ENCODE results near the gene SECISBP2. TPM values are rescaled to one million over a fixed set of nuclear protein-coding genes. Genes with fewer than 3 reads are reported as not detected.

SECISBP2 gene
- total and polyA plus RNA-seq, 2 experiments from 2014 or later, result 77.7 to 86.8 TPM

DNA sequence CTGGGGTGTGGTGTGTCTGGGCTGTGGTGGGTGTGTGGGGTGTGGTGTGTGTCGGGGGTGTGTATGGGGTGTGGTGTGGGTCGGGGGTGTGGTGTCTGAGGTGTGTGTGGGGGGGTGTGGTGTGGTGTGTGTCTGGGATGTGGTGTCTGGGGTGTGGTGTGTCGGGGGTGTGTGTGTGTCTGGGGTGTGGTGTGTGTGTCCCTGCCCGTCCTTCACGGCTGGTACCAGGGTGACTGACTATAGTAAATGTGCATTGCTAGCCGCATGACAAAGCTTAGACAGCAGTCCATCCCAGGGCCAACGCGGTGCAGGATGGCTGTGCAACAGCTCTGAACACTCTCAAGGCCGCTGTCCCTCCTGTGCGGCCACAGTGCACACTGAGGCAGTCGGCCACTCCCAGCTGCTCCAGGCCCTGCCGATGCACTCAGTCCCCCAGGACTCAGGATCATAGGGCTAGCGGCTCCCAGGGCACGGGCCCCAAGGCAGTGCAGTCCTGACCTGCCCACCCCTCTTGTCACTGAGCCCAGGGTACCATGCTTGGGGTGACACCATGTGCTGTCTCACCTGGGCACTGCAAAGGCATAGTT lies 54.0 kb downstream of the SECISBP2 start (continued):
- TF ChIP-seq, protein P1, sequence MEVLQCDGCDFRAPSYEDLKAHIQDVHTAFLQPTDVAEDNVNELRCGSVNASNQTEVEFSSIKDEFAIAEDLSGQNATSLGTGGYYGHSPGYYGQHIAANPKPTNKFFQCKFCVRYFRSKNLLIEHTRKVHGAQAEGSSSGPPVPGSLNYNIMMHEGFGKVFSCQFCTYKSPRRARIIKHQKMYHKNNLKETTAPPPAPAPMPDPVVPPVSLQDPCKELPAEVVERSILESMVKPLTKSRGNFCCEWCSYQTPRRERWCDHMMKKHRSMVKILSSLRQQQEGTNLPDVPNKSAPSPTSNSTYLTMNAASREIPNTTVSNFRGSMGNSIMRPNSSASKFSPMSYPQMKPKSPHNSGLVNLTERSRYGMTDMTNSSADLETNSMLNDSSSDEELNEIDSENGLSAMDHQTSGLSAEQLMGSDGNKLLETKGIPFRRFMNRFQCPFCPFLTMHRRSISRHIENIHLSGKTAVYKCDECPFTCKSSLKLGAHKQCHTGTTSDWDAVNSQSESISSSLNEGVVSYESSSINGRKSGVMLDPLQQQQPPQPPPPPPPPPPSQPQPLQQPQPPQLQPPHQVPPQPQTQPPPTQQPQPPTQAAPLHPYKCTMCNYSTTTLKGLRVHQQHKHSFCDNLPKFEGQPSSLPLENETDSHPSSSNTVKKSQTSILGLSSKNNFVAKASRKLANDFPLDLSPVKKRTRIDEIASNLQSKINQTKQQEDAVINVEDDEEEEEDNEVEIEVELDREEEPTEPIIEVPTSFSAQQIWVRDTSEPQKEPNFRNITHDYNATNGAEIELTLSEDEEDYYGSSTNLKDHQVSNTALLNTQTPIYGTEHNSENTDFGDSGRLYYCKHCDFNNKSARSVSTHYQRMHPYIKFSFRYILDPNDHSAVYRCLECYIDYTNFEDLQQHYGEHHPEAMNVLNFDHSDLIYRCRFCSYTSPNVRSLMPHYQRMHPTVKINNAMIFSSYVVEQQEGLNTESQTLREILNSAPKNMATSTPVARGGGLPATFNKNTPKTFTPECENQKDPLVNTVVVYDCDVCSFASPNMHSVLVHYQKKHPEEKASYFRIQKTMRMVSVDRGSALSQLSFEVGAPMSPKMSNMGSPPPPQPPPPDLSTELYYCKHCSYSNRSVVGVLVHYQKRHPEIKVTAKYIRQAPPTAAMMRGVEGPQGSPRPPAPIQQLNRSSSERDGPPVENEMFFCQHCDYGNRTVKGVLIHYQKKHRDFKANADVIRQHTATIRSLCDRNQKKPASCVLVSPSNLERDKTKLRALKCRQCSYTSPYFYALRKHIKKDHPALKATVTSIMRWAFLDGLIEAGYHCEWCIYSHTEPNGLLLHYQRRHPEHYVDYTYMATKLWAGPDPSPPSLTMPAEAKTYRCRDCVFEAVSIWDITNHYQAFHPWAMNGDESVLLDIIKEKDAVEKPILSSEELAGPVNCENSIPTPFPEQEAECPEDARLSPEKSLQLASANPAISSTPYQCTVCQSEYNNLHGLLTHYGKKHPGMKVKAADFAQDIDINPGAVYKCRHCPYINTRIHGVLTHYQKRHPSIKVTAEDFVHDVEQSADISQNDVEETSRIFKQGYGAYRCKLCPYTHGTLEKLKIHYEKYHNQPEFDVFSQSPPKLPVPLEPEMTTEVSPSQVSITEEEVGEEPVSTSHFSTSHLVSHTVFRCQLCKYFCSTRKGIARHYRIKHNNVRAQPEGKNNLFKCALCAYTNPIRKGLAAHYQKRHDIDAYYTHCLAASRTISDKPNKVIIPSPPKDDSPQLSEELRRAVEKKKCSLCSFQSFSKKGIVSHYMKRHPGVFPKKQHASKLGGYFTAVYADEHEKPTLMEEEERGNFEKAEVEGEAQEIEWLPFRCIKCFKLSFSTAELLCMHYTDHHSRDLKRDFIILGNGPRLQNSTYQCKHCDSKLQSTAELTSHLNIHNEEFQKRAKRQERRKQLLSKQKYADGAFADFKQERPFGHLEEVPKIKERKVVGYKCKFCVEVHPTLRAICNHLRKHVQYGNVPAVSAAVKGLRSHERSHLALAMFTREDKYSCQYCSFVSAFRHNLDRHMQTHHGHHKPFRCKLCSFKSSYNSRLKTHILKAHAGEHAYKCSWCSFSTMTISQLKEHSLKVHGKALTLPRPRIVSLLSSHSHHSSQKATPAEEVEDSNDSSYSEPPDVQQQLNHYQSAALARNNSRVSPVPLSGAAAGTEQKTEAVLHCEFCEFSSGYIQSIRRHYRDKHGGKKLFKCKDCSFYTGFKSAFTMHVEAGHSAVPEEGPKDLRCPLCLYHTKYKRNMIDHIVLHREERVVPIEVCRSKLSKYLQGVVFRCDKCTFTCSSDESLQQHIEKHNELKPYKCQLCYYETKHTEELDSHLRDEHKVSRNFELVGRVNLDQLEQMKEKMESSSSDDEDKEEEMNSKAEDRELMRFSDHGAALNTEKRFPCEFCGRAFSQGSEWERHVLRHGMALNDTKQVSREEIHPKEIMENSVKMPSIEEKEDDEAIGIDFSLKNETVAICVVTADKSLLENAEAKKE (CRISPR knock-in tag; IDR thresholded peaks at IDR 0.05), result no peak
- TF ChIP-seq POLR2AphosphoS5 (IDR thresholded peaks at IDR 0.05; ENCODE audit: low read depth) (no peak), STAT1 (IDR thresholded peaks at IDR 0.05; ENCODE audit: unreplicated experiment) (no peak)

DNA sequence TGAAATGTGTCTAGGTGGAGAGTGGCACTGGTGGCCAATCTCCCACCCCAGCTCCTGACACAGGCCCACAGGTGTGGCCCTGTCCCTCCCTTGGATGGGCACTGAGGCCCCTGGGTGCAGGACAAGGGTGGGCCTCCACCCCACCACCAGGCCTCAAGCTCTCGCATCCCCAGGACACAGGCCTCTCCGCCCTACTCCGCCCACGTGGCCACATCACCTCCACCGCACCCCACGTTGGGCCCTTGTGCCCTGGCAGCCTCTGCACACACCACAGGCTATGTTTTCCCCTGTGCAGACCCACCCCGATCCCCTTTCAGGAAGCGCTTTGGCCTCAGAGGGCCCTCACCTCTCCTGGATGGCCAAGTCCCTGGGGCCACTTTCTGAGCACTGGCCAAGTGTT lies 54.7 kb downstream of the SECISBP2 start:
- Mint-ChIP-seq H3K4me1 (no peaks in the 10 kb centered on the region; the same call in 2 of the 3 replicates), H3K27me3 (ENCODE audit: insufficient read depth, low read depth, poor library complexity) (peaks cover 2% of the 10 kb centered on the region), H3K36me3 (ENCODE audit: low read depth) (peaks cover 15% of the 10 kb centered on the region), H3K27ac (no peak overlapping the region), H3K9me3 (no peaks in the 10 kb centered on the region; the same call in 2 of the 3 replicates), H3K4me3 (no peak overlapping the region)
- no peak overlapping the region for H3K4me3 ChIP-seq
- H3K79me2 ChIP-seq (replicated peaks; ENCODE audit: insufficient read depth), result no peaks in the 10 kb centered on the region
- no peaks in the 10 kb centered on the region for H3F3A ChIP-seq (replicated peaks; ENCODE audit: low read depth)
- H2AFZ ChIP-seq, result no peak overlapping the region
- ATAC-seq (peak; percentile 11; the same call in 2 of the 3 replicates), DNase-seq (ENCODE audit: low spot score) (no peak)
- no peak overlapping the region for H3K27ac ChIP-seq (ENCODE audit: low read depth)
- H3K27me3 ChIP-seq (ENCODE audit: insufficient read depth), result no peaks in the 10 kb centered on the region
- peaks cover 8% of the 10 kb centered on the region; the same call in 1 of the 2 replicates for H3K36me3 ChIP-seq (ENCODE audit: insufficient read depth)
- no peaks in the 10 kb centered on the region for H4K20me1 ChIP-seq (replicated peaks; ENCODE audit: insufficient read depth)
- no peaks in the 10 kb centered on the region for H3K9me2 ChIP-seq (ENCODE audit: insufficient read depth)
- H3K4me1 ChIP-seq (ENCODE audit: insufficient read depth), result peaks cover 3% of the 10 kb centered on the region; the same call in 1 of the 2 replicates
- no peak overlapping the region for H3K4me2 ChIP-seq
- TF ChIP-seq, protein P2, sequence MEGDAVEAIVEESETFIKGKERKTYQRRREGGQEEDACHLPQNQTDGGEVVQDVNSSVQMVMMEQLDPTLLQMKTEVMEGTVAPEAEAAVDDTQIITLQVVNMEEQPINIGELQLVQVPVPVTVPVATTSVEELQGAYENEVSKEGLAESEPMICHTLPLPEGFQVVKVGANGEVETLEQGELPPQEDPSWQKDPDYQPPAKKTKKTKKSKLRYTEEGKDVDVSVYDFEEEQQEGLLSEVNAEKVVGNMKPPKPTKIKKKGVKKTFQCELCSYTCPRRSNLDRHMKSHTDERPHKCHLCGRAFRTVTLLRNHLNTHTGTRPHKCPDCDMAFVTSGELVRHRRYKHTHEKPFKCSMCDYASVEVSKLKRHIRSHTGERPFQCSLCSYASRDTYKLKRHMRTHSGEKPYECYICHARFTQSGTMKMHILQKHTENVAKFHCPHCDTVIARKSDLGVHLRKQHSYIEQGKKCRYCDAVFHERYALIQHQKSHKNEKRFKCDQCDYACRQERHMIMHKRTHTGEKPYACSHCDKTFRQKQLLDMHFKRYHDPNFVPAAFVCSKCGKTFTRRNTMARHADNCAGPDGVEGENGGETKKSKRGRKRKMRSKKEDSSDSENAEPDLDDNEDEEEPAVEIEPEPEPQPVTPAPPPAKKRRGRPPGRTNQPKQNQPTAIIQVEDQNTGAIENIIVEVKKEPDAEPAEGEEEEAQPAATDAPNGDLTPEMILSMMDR (conservative IDR thresholded peaks at IDR 0.05; ENCODE audit: low read depth in 2 of 2), result no peak
- TF ChIP-seq, protein P1 (CRISPR knock-in tag; IDR thresholded peaks at IDR 0.05), result no peak

All from GM23338 (cell line).